SH-SY5Y (cell line): Measurements from ENCODE around the gene RNF14.

Experiments used
- GATA2 ChIP-seq: IDR thresholded peaks from 2 replicates; pipeline ENCODE4 v1.6.1; 2011; ENCODE audit warnings: mild to moderate bottlenecking, low read depth, low read length
- GATA3 ChIP-seq: IDR thresholded peaks from 2 replicates; pipeline ENCODE4 v1.6.1; 2011; ENCODE audit warnings: low read depth, mild to moderate bottlenecking, low read length, moderate library complexity

The RNF14 gene

DNA sequence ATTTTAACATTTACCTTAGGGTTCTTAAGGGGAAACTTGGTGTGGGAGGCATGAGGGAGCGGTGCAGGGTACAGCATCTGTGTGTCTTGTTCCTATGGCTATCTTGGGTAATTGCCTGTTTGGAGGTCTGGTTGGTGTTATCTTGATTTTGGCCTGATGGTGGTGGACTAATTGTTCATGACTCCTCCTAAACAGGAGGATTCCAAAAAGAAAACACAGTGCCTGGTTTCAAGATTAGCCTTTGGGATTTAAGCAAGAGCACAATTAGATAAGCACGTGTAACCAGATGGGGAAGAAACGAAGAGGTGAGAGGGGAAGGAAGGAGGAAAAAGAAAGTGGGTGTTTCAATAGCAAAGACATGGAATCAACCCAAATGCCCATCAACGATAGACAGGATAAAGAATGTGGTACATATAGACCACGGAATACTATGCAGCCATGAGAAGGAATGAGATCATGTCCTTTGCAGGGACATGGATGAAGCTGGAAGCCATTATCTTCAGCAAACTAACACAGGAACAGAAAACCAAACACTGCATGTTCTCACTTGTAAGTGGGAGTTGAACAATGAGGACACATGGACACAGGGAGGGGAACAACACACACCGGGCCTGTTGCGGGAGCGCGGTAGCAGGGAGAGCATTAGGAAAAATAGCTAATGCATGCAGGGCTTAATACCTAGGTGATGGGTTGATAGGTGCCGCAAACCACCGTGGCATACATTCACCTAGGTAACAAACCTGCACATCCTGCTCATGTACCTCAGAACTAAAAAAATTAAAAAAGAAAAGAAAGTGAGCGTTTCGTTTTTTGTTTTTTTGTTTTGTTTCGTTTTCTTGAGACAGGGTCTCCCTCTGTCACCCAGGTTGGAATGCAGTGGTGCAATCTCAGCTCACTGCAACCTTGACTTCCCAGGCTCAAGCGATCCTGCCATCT, 65.0 kb downstream of the RNF14 start:
- peak; percentile 37; the same call in 1 of the 2 replicates for TF ChIP-seq GATA2

DNA sequence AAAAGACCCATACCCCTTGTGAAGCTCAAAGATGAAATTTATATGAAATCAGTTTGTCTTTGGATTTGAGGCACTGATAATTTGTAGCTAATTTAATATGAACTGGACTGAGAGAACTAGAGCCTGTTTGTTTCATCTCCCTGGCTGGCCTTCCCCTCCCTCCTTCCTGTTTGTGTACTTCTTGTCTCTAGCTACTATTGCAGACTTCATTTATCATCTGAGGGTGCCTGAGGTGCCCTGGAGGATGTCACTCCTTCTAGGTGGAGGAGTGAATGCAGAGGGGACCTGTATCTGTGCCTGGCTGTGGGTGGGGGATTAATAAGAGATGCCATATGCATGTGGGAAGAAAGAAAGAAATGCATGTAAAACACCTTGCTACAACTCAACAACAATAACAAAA, 66.1 kb downstream of the RNF14 start:
- TF ChIP-seq GATA2 (no peak), GATA3 (no peak)

- TF ChIP-seq GATA2 = no peak
- no peak for TF ChIP-seq GATA3
Measured at GRCh38 chr5:142036918-142037317, 68.0 kb downstream of the RNF14 start.

- TF ChIP-seq GATA2 = no peak
- no peak for TF ChIP-seq GATA3
Measured at GRCh38 chr5:142038735-142039134, 69.8 kb downstream of the RNF14 start.
